GM18519 (cell line): ENCODE measurements around the gene CLPX.
"Not testable (repeated sequence)": the region's sequence is repeated elsewhere in the genome, so short reads cannot be mapped to it uniquely, and the experiment has no call there.

ENCODE experiments used
- ATAC-seq: cut with Tn5 transposase; IDR thresholded peaks from one replicate; pipeline ENCODE4 v1.9.1; 2021; ENCODE audit warnings: mild to moderate bottlenecking, moderate library complexity; ENCODE audit not compliant: unreplicated experiment, low FRiP score

Gene CLPX

DNA sequence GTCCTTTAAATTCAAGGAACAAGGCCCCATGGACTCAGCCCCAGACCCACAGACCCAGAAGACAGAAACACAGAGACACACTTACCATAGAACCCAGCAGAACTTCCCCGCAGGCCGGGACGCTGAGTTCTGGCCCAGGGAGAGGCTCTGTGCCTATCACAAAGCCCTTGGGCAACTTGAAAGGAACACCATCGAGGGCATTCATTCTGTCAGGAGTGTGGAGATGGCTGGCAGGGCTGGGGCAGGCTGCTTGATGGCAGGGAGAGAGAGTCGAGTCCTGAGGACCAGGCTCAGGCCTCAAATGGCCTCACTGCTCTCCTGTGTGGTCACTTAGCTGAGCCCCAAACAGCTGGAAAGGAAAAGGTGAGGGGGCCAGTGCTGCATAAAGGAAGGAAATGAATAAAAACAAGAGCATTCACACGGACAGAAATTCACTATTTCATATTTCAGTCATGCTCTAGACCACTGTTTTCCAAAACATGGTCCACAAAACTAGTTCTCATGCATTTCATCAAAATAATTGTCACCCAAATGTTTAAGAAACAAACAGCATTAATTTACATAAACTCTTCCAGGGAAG lies 79.0 kb downstream of the CLPX start:
- ATAC-seq, result no peak

DNA sequence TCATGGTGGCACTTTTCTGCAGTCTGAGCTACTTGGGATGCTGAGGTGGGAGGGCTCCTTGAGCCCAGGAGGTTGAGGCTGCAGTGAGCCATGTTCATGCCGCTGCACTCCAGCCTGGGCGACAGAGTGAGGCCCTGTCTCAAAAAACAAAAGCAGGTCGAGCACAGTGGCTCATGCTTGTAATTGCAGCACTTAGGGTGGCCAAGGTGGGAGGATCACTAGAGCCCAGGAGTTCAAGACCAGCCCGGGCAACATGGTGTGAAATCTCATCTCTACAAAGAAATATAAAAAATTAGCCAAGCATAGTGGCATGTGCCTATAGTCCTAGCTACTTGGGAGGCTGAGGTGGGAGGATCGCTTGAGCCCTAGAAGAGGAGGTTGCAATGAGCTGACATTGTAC lies 80.1 kb downstream of the CLPX start:
- ATAC-seq, result no peak

DNA sequence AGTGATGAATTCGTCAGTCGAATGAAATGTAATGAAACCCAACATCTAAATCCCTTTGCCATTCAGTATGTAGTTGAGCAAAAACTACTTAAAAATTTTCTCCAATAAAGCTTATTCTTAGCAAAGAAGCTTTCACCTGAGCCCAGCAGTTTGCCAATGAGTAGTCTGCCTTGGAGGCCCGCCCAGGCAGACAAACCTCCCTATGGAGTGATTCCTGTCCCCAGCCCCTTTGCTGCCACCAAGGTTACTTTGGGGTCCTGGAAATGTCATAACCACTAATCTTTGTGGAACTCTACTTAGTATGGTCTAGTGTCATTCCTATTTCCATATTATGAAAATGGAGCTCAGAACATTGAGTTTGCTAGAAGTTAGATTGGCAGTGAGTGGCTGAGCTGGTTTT lies 82.2 kb downstream of the CLPX start:
- ATAC-seq, result no peak

DNA sequence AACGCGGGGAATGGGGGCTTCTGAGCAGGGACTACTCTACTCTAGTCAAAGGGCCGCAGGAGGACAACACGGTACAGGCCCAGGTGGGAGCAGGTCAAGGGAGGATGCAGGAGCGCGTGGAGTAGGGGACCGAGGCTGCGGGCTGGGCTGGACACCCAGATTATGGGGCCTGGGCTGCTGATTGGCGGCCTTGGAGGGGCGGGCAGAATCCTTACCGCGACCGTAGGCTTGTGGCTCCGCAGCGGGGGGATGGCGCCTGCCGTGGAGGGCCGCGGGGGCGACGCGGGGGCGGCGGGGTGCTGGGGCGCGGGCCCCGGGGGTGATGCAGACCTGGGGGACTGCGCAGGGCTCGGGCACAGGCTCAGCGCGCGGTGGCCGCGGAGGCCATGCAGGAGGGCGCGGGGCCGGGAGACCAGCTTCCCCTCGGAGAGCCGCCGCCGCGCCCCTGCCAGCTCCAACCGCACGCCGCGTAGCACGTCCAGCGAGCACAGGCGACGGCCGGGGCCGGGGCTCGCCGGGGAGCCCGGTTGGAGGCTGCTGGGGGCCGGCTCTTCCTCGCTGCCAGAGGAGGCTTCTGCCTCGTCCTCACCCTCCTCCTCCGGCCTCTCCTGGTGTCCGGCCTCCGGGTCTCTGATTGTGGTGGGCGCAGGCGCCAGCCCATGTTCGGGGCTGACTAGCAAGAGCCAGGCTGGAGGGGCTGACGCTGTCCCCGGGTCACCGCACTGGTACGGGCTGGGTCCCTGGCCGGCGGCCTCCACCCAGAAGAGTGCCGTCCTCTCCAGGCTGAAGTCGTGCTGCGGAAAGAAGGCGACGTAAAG lies 83.0 kb downstream of the CLPX start:
- no peak for ATAC-seq

DNA sequence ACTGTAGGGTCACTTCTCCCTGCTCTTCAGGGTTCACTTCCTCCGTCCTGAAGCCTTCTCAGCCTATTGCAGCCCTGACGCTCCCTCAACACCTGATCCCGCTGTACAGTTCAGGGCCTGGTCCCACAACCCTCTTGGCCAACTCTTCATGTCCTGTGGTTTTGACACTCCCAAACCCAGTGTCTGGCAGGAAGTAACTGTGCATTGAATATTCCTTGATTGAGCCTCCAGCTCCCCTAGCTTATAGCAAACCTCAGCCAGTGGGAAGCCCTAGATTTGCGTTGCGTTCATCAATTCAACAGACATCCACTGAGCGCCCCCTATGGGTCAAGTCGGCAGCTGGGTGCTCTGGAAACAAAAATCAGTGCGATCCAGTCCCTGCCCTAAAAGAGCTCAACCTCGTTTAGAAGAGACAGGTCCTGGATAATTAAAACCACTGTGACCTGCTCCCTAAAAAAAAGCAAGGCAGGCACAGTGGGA lies 83.7 kb downstream of the CLPX start:
- no peak for ATAC-seq

DNA sequence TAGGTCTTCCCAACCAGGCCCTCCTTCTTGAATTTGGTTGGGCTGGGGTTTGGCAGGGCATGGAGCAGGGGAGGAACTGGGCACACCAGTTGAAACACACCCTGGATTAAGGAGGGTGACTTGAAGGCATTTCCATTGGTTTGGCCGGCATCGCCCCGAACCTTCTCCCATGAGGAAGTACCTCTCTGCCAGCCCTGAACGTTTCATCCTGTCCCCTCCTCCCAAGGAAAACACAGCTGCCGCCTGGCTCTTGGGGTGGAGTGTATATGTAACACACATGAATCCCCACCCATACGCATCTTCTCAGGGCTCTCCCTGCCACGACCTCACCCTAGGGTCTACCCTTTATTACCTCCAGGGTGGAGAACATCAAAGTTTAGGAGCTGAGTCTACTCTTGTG lies 84.7 kb downstream of the CLPX start:
- no peak for ATAC-seq

DNA sequence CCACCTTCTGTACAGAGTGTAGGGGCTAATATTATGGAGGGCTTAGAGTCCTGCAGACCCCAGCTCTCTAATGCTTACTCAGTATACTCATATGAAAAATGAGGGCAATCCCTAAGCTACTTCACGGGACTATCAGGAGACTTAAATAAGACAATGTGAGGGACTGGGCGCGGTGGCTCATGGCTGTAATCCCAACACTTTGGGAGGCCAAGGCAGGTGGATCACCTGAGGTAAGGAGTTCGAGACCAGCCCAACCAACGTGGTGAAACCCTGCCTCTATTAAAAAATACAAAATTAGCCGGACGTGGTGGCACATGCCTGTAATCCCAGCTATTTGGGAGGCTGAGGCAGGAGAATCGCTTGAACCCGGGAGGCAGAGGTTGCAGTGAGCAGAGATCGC lies 85.3 kb downstream of the CLPX start:
- not testable (repeated sequence) for ATAC-seq

DNA sequence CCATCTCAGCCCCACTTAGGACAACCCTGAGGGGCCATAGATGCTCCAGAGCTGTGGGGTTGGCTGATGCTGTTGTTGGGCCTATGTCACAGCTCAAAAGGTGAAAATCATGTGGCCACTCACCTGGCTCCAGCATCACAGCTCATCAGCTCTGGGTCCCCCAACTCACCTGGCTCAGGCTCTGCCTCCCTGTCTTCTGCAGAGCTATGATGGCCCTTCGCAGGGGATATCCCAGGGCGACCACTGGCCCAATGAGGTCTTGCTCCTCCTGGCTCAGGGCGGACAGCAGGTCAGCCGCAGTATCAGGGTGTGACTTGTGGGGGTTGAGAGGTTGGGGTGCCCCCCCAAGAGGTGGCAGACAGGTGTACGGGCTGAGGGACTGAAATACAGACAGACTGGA lies 85.8 kb downstream of the CLPX start:
- ATAC-seq, result no peak
